Measurements from ENCODE around the gene GPR78. TPM values are rescaled to one million over a fixed set of nuclear protein-coding genes. Genes with fewer than 3 reads are reported as not detected.

GPR78 gene
- polyA plus RNA-seq, 3 donors, result 0.37 to 1.6 (median 1.1) TPM

DNA sequence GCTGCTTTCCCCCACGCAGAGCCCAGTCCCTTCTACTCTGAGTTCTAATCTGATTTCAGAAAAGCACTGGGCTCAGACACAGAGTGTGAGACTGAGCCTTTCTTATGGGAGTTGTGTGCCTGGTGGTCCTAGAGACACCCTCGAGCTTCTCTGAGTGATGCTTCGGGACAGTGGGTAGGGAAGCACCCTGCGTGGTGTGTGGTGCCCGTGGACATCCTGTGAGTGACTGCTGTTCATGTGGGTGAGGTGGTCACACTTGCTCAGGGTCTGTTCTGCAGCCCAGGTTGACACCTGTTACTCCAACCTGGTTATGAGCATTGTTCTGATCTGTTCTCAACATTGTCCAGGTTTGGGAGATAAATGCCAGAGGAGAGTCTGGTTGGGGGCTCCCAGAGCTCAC is 6.1 kb downstream of the GPR78 start:
- DNase-seq, result no peak

GRCh38 chr4:8586671-8587468 is 6.7 kb downstream of the GPR78 start:
- DNase-seq, result no peak

DNA sequence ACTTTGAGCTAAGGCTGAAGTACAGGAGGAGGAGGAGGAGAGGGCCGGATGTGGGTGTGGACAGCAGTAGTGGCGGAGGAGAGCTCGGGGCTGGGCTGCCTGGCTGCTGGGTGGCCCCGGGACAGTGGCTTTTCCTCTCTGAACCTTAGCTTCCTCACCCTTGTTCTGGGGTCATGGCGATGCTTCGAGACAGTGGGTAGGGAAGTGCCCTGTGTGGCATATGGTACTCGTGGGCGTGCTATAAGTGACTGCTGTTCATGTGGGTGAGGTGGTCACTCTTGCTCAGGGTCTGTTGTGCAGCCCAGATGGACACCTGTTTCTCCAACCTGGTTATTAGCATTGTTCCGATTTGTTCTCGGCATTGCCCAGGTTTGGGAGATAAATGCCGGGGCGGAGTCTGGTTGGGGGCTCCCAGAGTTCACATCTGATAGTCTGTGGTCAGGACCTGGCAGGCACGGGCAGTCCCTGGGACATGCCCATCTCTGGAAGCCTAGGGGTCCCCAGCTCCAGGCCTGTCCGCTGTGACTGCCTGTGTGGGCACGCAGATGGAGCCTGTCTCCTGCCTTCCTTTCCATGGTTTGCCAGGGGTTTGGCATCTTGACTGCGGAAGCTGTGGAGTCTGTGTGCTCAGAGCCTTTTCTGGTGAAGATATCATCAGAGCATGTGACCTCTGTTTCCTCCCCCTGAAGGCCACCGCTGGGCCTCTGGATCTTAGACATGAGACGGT is 7.4 kb downstream of the GPR78 start:
- no peak for DNase-seq

DNA sequence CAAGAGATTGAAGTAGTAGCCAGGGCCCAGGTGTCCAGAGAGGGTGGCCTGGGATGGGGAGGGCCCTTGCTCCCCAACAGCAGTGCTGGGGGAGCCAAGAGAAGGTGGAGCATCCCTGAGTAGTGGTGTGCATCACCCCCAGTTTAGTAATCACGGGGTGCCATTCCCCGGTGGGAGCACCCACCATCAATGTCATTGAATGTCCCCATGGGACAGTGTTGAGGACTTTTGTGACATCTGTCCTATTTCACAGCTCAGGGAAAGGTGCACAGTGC is 7.9 kb downstream of the GPR78 start:
- DNase-seq, result no peak

GRCh38 chr4:8589336-8589735 is 9.1 kb downstream of the GPR78 start:
- DNase-seq, result no peak

- DNase-seq, result no peak
These were observed 9.8 kb downstream of the GPR78 start for GRCh38 chr4:8589823-8590545.

GRCh38 chr4:8590546-8590880 is 10.3 kb downstream of the GPR78 start:
- DNase-seq, result no peak

- no peak for DNase-seq
These were observed 10.9 kb downstream of the GPR78 start for GRCh38 chr4:8591114-8591513.

GRCh38 chr4:8591626-8592365 is 11.6 kb downstream of the GPR78 start:
- no peak for DNase-seq

DNA sequence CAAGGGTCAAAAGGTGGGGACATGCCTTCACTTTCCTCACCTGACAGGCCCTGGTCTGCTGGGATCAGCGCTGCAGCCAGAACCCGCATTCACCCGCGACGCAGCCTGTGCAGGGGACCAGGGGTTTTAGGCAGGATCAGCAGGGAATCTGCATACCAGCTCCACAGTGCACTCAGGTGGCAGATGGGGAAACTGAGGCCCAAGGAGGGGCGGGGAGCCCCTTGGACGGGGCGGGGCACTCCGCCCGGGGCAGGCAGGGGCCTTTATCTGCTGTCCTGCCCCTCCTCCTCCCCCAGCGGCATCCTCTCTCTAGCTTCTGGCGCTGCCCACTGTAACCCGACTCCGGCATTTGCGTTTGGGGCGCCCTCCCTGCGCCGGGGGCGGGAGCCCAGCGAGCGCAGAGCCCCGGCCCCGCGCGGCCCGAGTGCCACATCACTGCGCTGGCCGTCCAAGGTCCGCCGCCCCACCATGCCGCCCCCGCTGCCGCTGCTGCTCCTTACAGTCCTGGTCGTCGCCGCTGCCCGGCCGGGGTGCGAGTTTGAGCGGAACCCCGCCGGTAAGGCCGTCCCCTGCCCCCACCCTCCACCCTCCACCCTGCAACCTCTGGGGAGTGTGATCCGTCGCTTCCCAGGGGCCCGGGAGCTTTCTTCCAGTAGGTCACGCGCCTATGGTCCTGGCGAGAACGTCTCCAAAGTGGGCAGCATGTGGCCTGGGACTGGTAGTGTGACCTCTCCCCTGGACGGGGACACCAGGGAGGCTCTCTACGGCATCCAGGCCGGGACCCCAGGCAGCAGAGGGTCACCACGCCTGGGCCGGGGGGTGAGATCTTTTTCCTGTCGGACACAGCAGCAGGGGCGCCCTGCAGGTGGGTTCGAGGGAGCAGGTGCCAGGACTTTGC is 12.4 kb downstream of the GPR78 start, which contains the start of gene CPZ:
CPZ (plus strand) TSS at position 400 of the 898 bp plus-strand sequence; CDS start at position 469, 69 bp downstream.
- DNase-seq, result peak; percentile 71

GRCh38 chr4:8593264-8594096 is 13.3 kb downstream of the GPR78 start:
- no peak for DNase-seq

- peak; percentile 77 for DNase-seq
These were observed 14.2 kb downstream of the GPR78 start for GRCh38 chr4:8594097-8595038.

DNA sequence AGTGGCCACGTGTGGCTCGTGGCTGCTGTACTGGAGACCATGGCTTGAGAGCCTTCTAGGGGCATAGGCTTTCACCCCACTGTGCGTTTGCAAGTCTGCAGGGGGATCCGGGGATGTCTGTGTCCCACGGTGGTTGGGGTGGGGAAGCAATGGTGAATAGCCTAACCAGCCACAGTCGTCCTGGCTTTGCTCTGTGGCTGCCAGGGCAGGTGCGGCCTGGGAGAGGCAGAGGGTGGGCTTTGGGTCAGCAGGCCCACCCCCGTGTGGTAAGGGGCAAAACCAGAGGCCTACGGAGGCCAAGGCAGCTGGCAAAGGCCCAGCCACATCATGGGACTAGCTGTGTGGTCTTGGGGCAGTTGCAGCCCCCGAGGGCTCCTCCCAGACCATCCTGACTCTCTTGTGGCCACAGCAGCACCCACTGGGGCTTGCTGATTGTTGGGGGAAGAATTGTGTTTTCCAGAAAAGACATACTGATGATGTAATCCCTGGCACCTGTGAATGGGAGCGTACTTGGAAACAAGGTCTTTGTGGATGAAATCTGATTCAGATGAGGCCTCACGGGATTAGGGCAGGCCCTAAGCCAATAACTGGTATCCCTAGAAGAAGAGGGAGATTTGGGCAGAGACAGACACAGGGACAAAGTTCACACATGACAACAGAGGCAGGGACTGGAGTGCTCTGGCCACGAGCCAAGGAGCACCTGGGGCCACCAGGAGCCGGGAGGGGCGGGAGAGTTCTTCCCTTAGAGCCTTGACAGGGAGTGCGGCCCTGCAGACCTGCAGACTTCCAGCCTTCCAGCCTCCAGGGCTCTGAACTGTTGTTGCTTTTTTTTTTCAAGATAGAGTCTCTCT is 15.3 kb downstream of the GPR78 start:
- no peak for DNase-seq

DNA sequence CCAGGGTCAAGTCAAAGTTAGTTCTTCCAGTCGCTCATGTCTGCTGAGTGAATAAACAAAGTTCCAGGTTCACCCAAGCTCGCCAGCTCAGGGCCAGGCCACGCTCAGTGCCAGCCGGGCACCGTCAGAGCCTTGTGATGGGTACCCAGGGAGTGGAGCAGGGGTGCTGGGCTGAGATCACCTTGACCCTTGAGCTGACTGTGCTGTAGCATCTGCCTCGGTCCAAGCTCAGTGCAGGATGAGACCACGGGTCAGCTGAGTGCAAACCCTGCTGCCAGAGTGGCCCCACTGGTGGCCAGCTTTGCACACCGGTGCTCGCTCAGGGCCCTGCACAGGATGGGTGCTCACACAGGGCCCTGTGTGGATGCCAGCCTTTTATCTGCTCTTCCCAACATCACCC is 16.7 kb downstream of the GPR78 start:
- DNase-seq, result no peak

DNA sequence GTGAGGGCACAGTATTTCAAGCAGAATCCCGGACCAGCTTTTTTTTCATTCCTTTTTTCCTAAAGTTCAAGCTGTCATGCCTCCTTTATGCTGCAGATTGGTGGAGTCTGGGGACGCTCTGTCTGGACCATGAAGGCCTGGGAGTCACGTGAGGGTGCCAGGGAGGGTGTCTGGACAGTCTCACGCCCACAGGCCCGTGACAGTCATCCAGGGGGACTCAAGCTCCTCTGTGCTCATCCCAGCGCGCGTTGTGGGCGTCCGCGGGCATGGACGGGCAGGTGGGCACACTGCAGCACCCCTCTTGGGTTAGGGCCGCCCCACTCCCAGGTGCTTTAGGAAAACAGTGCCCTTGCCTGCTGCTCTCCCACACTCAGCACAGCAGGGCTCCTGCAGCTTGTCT is 17.1 kb downstream of the GPR78 start:
- DNase-seq, result no peak

GRCh38 chr4:8597791-8598190 is 17.6 kb downstream of the GPR78 start:
- no peak for DNase-seq

- no peak for DNase-seq
These were observed 18.3 kb downstream of the GPR78 start for GRCh38 chr4:8598391-8599090.

DNA sequence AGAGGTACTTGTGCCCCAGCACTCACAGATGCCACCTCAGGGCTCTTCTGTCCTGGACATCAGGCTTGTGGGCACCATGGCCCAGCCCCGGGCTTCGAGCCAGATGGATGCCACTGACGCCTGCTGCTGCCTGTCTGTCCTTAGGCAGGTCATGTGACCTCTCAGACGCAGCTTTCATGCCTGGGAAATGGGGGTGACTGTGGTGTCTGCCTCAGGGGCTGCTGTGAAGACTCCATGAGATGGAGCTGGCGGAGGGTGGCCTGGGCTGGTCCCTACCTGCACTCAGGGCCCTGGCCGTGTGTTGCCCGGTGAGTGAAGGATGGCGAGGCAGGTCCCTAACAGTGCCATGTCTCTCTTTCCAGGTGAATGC is 18.9 kb downstream of the GPR78 start:
- DNase-seq, result no peak
